ENCODE data around the gene SSR3. TPM values are rescaled to one million over a fixed set of nuclear protein-coding genes. Genes with fewer than 3 reads are reported as not detected.

SSR3 gene
- 125 and 159 TPM in 2 replicates for total RNA-seq
- 345 and 355 TPM in 2 replicates for polyA plus RNA-seq
- 284 and 304 TPM in 2 replicates for polyA plus RNA-seq (2012)
- polyA minus RNA-seq (ENCODE audit: low replicate concordance) = 437 and 599 TPM in 2 replicates

- H3K9ac ChIP-seq (ENCODE audit: insufficient read depth, low read length) = peak within 1 kb of the TSS; percentile 92
- H3K4me3 ChIP-seq (replicated peaks in 1 of 4; ENCODE audit: control extremely low read depth in 1 of 4, insufficient read depth in 1 of 4, low read depth in 3 of 4, low read length in 4 of 4) = peak within 1 kb of the TSS; percentile 81 to 98 (median 84)
- H3K4me1 ChIP-seq (ENCODE audit: control insufficient read depth, extremely low read depth, insufficient read depth, low read length) = peaks cover 5% of the 10 kb centered on the region
- TF ChIP-seq CTCF (conservative IDR thresholded peaks at IDR 0.05 in 1 of 2, IDR thresholded peaks at IDR 0.05 in 1 of 2; ENCODE audit: low read depth in 1 of 2, low read length in 2 of 2) (no peak), EZH2 (IDR thresholded peaks at IDR 0.05; ENCODE audit: low read length, missing control alignments) (no peak)
- peak within 1 kb of the TSS; percentile 88 for H3K27ac ChIP-seq (ENCODE audit: insufficient read depth, low read length)
- peak; percentile 100 for DNase-seq (ENCODE audit: low read depth in 2 of 2)
- H3K79me2 ChIP-seq (ENCODE audit: control insufficient read depth, insufficient read depth, low read length) = peaks cover 48% of the 10 kb centered on the region
- H3K4me2 ChIP-seq (ENCODE audit: extremely low read depth, insufficient read depth, low read length) = peak within 1 kb of the TSS; percentile 95
- H4K20me1 ChIP-seq (ENCODE audit: control insufficient read depth, extremely low read depth, insufficient read depth, low read length) = no peaks in the 10 kb centered on the region
- H2AFZ ChIP-seq (ENCODE audit: low read length) = peak within 1 kb of the TSS; percentile 76
- H3K9me3 ChIP-seq (ENCODE audit: control insufficient read depth, insufficient read depth, low read depth, low read length) = no peaks in the 10 kb centered on the region
- H3K36me3 ChIP-seq (ENCODE audit: control insufficient read depth, insufficient read depth, low read length) = peaks cover 2% of the 10 kb centered on the region
- no peaks in the 10 kb centered on the region for H3K27me3 ChIP-seq (ENCODE audit: control insufficient read depth, insufficient read depth, low read length)
Measured at GRCh38 chr3:156554842-156555687, at the start of gene SSR3. Gene SSR3, minus strand, starts transcription at chr3:156555117. Its CDS starts 28 bp downstream, at chr3:156555089.

- Histone ChIP-seq H3K36me3 (ENCODE audit: control insufficient read depth, insufficient read depth, low read length) (no peaks in the 10 kb centered on the region), H3K9ac (ENCODE audit: insufficient read depth, low read length) (no peak overlapping the region), H3K27me3 (ENCODE audit: control insufficient read depth, insufficient read depth, low read length) (no peaks in the 10 kb centered on the region), H3K27ac (ENCODE audit: insufficient read depth, low read length) (no peak overlapping the region), H3K4me1 (ENCODE audit: control insufficient read depth, extremely low read depth, insufficient read depth, low read length) (peaks cover 2% of the 10 kb centered on the region), H4K20me1 (ENCODE audit: control insufficient read depth, extremely low read depth, insufficient read depth, low read length) (no peaks in the 10 kb centered on the region), H3K9me3 (ENCODE audit: control insufficient read depth, insufficient read depth, low read depth, low read length) (no peaks in the 10 kb centered on the region), H3K4me2 (ENCODE audit: extremely low read depth, insufficient read depth, low read length) (no peak overlapping the region), H3K4me3 (replicated peaks in 1 of 4; ENCODE audit: control extremely low read depth in 1 of 4, insufficient read depth in 1 of 4, low read depth in 3 of 4, low read length in 4 of 4) (no peak overlapping the region), H2AFZ (ENCODE audit: low read length) (no peak overlapping the region), H3K79me2 (ENCODE audit: control insufficient read depth, insufficient read depth, low read length) (no peaks in the 10 kb centered on the region)
- TF ChIP-seq CTCF (conservative IDR thresholded peaks at IDR 0.05 in 1 of 2, IDR thresholded peaks at IDR 0.05 in 1 of 2; ENCODE audit: low read depth in 1 of 2, low read length in 2 of 2) = no peak
- no peak for TF ChIP-seq EZH2 (IDR thresholded peaks at IDR 0.05; ENCODE audit: low read length, missing control alignments)
- DNase-seq (ENCODE audit: low read depth in 2 of 2) = no peak
Measured at GRCh38 chr3:156604064-156604641, 49.2 kb upstream of the SSR3 start.

GRCh38 chr3:156603379-156604017 is 48.6 kb upstream of the SSR3 start:
- H3K9me3 ChIP-seq (ENCODE audit: control insufficient read depth, insufficient read depth, low read depth, low read length) = no peaks in the 10 kb centered on the region
- no peak for DNase-seq (ENCODE audit: low read depth in 2 of 2)
- peaks cover 2% of the 10 kb centered on the region for H3K4me1 ChIP-seq (ENCODE audit: control insufficient read depth, extremely low read depth, insufficient read depth, low read length)
- H3K27ac ChIP-seq (ENCODE audit: insufficient read depth, low read length) = no peak overlapping the region
- no peaks in the 10 kb centered on the region for H4K20me1 ChIP-seq (ENCODE audit: control insufficient read depth, extremely low read depth, insufficient read depth, low read length)
- no peaks in the 10 kb centered on the region for H3K36me3 ChIP-seq (ENCODE audit: control insufficient read depth, insufficient read depth, low read length)
- no peak for TF ChIP-seq CTCF (conservative IDR thresholded peaks at IDR 0.05 in 1 of 2, IDR thresholded peaks at IDR 0.05 in 1 of 2; ENCODE audit: low read depth in 1 of 2, low read length in 2 of 2)
- TF ChIP-seq EZH2 (IDR thresholded peaks at IDR 0.05; ENCODE audit: low read length, missing control alignments) = no peak
- no peaks in the 10 kb centered on the region for H3K79me2 ChIP-seq (ENCODE audit: control insufficient read depth, insufficient read depth, low read length)
- no peak overlapping the region for H3K9ac ChIP-seq (ENCODE audit: insufficient read depth, low read length)
- no peak overlapping the region for H3K4me2 ChIP-seq (ENCODE audit: extremely low read depth, insufficient read depth, low read length)
- H3K27me3 ChIP-seq (ENCODE audit: control insufficient read depth, insufficient read depth, low read length) = no peaks in the 10 kb centered on the region
- H3K4me3 ChIP-seq (replicated peaks in 1 of 4; ENCODE audit: control extremely low read depth in 1 of 4, insufficient read depth in 1 of 4, low read depth in 3 of 4, low read length in 4 of 4) = no peak overlapping the region
- H2AFZ ChIP-seq (ENCODE audit: low read length) = no peak overlapping the region
